GM18505 (cell line): Measurements from ENCODE around the gene MMP20.

Source experiments
- ATAC-seq: cut with Tn5 transposase; IDR thresholded peaks from one replicate; pipeline ENCODE4 v1.9.1; 2021; ENCODE audit not compliant: unreplicated experiment
- POLR2A ChIP-seq: IDR thresholded peaks from 4 replicates; pipeline ENCODE4 v1.6.1; 2011; ENCODE audit warnings: borderline replicate concordance; ENCODE audit not compliant: insufficient read depth, insufficient read length; ENCODE audit errors: extremely low read depth

Gene MMP20

DNA sequence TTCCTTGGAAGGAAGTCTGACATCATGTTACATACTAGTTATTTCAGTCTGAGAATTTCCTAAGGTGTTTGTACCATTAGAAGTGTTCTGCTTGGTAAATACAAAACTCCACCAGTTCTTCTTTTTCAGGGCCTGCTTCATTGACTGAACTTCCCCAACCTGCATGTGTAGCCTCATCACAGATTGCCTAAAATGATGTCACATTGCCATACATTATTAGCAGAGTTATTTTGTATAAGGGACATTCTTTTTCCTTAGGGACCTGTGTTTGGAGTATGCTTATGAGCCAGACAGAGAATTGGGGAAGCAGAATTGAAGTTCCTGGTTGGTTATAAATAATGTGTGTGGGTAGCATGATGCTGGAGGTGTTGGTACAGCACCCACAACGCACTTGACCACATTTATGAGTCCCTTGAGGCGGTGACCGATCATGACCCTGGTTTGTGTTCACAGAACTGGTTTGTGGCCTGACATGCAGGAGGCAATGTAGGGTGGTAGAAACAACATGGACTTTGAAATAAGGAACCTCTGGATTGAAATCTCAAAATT lies 78.1 kb downstream of the MMP20 start:
- peak; percentile 33 for TF ChIP-seq POLR2A
- peak; percentile 72 for ATAC-seq

DNA sequence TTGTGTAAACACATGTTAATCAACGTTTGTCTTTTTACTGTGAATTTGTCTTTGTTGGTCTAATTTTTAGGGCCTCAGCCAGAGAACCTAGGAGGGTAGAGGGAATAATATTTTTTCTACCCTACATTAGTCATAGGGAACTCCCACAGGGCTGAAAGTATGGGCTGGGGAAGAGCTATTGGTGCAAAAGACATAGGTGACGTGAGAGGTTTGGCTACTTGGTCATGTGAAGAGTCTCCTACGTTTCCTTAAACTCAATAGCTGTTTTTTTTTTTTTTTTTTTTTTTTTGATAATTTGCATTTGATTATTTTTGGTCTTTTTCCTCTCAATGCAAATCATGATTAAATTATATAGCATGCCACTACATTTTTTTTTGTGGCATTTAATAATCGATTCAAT lies 78.7 kb downstream of the MMP20 start:
- TF ChIP-seq POLR2A = no peak
- peak; percentile 52 for ATAC-seq

DNA sequence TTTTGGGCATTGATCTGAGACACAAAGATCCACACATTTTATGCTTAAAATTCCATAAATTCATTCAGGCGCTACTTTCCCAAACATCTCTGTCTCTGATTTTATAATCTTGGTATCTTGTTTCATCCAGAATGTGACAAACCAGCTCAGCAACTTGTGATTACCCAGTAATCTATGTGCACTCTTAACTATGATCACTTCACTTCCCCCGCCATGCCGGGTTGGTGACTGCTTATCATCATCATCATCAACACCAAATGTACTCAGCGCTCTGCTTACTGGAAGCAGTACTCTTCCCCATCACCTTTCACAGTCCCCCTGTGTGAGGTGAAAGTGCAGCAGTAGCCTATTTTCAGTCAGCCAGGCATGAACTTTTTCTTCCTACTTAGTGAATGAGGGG lies 79.4 kb downstream of the MMP20 start:
- TF ChIP-seq POLR2A = no peak
- no peak for ATAC-seq

DNA sequence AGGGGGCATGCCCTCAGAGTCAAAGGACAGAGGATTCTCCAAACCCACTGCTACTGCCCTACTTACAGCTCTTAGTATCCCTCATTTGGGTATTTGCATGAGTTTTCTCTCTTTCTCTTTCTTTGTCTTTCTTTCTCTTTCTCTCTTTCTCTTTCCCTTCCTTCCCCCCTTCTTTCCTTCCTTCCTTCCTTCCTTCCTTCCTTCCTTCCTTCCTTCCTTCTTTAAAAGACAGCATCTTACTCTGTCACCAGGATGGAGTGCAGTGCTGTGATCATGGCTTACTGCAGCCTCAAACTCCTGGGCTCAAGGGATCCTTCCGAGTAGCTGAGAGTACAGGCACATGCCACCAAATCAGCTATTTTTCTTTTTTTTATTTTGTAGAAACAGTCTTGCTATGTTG lies 80.5 kb downstream of the MMP20 start:
- no peak for ATAC-seq
- no peak for TF ChIP-seq POLR2A

DNA sequence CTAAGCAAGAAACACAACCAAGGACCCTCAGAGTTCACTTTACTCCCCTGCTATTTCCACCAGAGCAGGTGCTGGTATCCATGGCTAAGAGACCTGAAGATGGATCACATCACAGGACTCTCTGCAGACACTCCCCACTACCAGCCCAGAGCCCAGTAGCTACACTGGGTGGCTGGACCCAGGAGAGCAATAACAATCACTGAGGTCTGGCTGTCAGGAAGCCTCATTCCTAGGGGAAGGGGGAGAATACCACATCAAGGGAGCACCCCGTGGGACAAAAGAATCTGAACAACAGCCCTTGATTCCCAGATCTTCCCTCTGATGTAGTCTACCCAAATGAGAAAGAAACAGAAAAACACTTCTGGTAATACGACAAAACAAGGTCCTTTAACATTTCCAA lies 85.6 kb downstream of the MMP20 start:
- ATAC-seq = no peak
- TF ChIP-seq POLR2A = no peak

DNA sequence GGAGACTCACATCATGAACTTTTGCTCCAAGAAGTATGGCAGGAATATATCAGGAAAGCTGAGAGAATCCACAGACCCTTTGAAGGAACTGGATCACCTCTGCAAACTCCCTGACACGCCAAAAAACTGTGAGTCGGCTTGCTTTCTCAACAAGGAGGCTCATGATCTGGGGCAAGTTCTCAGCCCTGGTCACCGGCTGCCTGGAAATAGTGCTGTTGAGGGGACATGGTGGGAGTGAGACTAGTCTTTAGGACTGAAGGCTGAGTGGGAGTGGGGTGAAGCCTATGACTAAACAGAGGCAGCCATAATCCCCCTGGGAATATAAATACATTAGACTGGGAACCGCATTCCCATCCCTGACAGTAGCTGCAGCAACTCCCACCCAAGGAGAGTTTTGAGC lies 86.2 kb downstream of the MMP20 start:
- TF ChIP-seq POLR2A = no peak
- no peak for ATAC-seq

DNA sequence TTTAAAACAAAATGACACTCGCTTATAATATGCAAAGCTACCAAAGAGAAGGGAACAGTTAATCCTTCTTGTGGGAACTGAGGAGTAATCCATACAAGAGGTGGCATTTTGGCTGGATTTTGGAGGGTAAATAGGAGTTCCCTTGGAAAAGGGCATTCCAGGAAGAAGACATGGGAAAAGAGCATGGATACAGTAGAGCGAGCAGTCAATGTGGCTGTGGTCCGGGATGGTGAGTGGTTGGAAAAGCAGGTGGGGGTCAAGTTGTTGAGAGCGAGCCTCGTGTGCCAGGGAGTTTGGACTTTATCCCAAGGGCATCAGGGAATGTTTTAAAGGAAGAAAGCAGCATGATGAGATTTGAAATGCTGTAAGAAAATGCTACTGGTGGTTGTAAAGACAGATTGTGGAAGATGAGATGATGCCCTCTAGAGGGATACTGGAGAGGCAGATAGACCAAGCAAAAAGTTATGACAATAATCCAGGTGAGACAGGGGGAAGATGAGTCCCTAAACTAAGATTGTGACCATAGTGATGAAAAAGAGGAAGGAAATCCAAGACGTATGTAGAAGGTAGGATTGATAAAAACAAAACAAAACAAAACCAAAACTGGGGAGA lies 90.8 kb downstream of the MMP20 start:
- no peak for ATAC-seq
- no peak for TF ChIP-seq POLR2A

DNA sequence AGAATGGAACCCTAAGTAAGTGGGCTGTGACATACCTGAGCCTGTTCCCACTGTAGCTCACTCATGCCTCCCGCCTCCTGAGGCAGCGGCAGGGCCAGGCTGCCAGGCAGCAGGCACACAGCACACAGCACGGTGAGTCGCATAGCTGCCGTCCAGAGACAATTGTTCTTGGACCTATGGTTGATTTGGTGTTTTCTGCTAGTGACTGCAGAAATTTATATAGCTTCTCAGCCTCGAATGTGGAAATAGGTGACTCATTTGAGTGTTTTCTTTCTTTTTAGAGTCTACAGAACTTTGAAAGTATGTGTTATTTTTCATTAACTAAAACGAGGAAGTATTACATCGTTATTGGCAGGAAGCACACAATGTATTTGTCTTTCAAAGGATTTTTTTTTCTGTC lies 94.6 kb downstream of the MMP20 start, which contains the start of gene MMP7:
MMP7 (minus strand) TSS at position 190 of the 400 bp plus-strand sequence; CDS start at position 143, 47 bp downstream.
- ATAC-seq = no peak
- no peak for TF ChIP-seq POLR2A

DNA sequence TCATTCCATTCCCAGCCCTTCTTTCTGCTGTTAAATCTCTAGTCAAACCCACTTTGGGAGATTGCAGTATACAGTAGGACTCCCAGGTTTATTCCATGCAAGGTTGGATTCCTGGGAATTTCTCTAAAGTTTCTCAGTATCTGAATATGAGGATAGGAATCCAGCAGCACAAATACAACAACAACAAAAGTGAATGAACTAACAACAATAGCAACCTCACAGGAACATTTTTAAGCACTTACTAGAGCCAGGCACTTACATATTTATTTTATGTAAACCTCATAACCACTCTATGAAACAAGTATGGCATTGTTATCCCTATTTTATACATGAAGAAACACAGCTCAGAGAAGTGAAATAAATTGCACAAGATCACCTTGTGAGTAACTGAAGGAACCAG lies 96.5 kb downstream of the MMP20 start:
- TF ChIP-seq POLR2A = no peak
- ATAC-seq = no peak

DNA sequence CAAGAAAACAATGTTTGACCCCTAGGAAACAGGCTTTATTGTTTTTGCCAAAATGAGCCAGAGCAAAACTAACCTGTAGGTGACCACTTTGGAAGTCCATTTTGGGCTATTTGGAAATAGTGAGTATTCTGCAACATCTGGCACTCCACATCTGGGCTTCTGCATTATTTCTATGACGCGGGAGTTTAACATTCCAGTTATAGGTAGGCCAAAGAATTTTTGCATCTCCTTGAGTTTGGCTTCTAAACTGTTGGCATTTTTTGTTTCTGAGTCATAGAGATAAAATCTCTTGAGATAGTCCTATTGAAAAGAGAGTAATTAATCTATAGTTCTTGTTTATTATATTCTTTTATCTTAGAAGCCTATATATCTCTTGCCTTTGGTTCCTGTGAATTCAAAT lies 97.4 kb downstream of the MMP20 start:
- ATAC-seq = no peak
- no peak for TF ChIP-seq POLR2A

DNA sequence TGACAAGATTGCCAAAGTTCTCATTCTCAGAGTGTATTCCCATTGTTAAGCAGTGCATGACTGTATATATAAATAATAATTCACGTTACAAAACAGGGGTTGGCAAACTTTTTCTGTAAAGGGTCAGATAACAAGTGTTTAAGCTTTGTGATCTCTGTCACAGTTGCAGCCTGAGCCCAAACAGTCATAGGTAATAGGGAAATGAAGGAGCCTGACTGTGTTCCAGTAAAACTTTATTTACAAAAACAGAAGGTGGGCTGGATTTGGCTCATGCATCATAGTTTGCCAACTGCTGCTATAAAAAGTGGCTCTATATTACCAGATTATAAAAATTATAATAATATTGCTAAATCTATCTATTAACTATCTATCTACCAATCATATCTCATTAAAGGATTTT lies 98.1 kb downstream of the MMP20 start:
- ATAC-seq = no peak
- TF ChIP-seq POLR2A = no peak
